ENCODE measurements around the gene FAM228B.

GRCh38 chr2:24121066-24121465, 2.2 kb upstream of the FAM228B start:
- TF ChIP-seq RAD21 (IDR thresholded peaks at IDR 0.05; ENCODE audit: low read depth) (no peak), REST (IDR thresholded peaks at IDR 0.05; ENCODE audit: low read depth) (no peak), FOXM1 (IDR thresholded peaks at IDR 0.05; ENCODE audit: borderline replicate concordance, low read depth) (no peak), EP300 (IDR thresholded peaks at IDR 0.05; ENCODE audit: borderline replicate concordance) (no peak)
